Activated CD4-positive, alpha-beta memory T cell treated with anti-CD3 and anti-CD28 coated beads for 36 hours (primary cell): ENCODE results near the gene USP25. TPM values are rescaled to one million over a fixed set of nuclear protein-coding genes. Genes with fewer than 3 reads are reported as not detected.

Experiments
- CTCF ChIA-PET: fragments of 350-600 bp; sonication (Branson Sonifier 250); formaldehyde crosslinking; loops from one replicate; lab custom pipeline; 2021; ENCODE audit warnings: antibody characterized with exemption, inconsistent platforms; lab: Charles Lee
- POLR2A ChIA-PET: fragments of 350-600 bp; sonication (Branson Sonifier 250); formaldehyde crosslinking; loops from one replicate; lab custom pipeline; 2021; ENCODE audit warnings: antibody characterized with exemption; lab: Charles Lee
- DNase-seq: peaks from one replicate; pipeline ENCODE4 v3.0.0-alpha.2; 2020
- H3K27ac Mint-ChIP-seq: one replicate; pipeline ENCODE4 v1.8.0; 2021; ENCODE audit warnings: mixed read lengths
- H3K27me3 Mint-ChIP-seq: one replicate; pipeline ENCODE4 v1.8.0; 2021; ENCODE audit warnings: mixed read lengths
- H3K36me3 Mint-ChIP-seq: one replicate; pipeline ENCODE4 v1.8.0; 2021; ENCODE audit warnings: mixed read lengths
- H3K4me1 Mint-ChIP-seq: one replicate; pipeline ENCODE4 v1.8.0; 2021; ENCODE audit warnings: low read depth, mixed read lengths
- H3K4me3 Mint-ChIP-seq: one replicate; pipeline ENCODE4 v1.8.0; 2021; ENCODE audit warnings: mild to moderate bottlenecking, mixed read lengths
- H3K9me3 Mint-ChIP-seq: one replicate; pipeline ENCODE4 v1.8.0; 2021; ENCODE audit warnings: mixed read lengths
- intact Hi-C: fragments of 100-400 bp; cut with micrococcal nuclease; formaldehyde crosslinking; loops from one replicate; pipeline ENCODE4 v1.15.1; 2023
- total RNA-seq, 2 experiments: library from RNA; stranded (reverse); gene quantifications; one replicate each; pipeline ENCODE4 v1.2.3, GENCODE V29; 2021

The USP25 gene
- total RNA-seq, 2 experiments from 2014 or later = 31.2 to 31.7 TPM

DNA sequence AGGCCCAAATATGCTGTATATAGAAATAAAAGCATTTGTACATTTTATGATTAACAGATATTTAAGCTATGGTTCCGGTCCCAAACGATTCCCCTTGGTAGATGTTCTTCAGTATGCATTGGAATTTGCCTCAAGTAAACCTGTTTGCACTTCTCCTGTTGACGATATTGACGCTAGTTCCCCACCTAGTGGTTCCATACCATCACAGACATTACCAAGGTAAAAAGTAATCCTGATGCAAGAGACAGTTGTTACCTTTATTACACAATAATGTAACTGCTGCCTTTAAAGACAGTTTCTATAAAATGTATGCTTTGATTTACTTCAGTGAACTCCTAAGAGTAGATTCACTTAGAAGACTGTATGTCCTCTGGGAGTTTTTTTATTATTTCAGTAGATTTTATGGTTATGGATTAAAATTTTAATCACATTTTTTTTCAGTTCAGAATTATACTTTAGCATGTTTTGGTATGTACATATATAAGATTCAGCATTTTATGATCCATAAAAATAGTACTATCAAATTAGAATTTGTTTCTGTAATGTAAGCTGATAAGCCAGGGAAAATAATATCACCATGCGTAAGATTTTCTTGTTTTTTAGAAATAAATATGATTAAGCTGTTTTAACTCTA lies 96.5 kb downstream of the USP25 start:
- DNase-seq = no peak
- H3K4me1 Mint-ChIP-seq = peaks cover 22% of the 10 kb centered on the region
- ChIA-PET CTCF (interaction anchor here (0.8 to 1.4 kb wide), 3 partner anchors 63 to 306 kb away, joined by 3 to 5 read pairs (median 4); no protein-coding TSS in a partner anchor), POLR2A (no interaction called here)
- H3K36me3 Mint-ChIP-seq = peaks cover 15% of the 10 kb centered on the region
- no peaks in the 10 kb centered on the region for H3K27me3 Mint-ChIP-seq
- no peaks in the 10 kb centered on the region for H3K9me3 Mint-ChIP-seq
- H3K27ac Mint-ChIP-seq = no peak overlapping the region
- H3K4me3 Mint-ChIP-seq = no peak overlapping the region
- intact Hi-C loops = loop anchor here (1.0 to 10.0 kb wide), 3 partner anchors 231 to 761 kb away; partner anchors contain the start of gene NRIP1

DNA sequence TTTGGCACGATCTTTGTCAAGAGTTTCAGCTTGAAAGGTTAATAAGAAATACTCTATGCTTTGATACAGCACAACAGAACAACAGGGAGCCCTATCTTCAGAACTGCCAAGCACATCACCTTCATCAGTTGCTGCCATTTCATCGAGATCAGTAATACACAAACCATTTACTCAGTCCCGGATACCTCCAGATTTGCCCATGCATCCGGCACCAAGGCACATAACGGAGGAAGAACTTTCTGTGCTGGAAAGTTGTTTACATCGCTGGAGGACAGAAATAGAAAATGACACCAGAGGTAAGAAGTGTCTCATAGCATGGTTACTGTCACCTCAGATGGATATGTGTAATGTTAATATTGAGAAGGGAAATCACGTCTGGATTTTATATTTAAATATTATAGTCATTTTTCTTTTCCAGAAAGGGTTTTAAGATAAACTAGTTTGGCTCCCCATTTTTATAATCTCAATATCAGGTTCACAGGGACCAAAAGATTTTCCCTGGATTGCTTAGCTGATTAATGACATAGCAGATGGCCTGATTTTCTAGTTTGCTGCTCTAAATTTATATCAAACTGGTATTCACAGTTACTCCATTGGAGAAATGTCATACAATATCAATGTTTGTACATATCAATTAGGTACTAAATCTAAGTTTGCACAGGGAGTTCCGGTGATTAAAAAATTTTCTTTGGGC lies 97.3 kb downstream of the USP25 start:
- Mint-ChIP-seq H3K27me3 (no peaks in the 10 kb centered on the region), H3K4me3 (no peak overlapping the region), H3K36me3 (peaks cover 14% of the 10 kb centered on the region), H3K9me3 (no peaks in the 10 kb centered on the region), H3K27ac (no peak overlapping the region), H3K4me1 (peaks cover 18% of the 10 kb centered on the region)
- intact Hi-C loops = loop anchor here (1.0 to 10.0 kb wide), 3 partner anchors 232 to 762 kb away; partner anchors contain the start of gene NRIP1
- DNase-seq = no peak
- ChIA-PET POLR2A (no interaction called here), CTCF (interaction anchor here (0.8 to 1.4 kb wide), 3 partner anchors 64 to 306 kb away, joined by 3 to 5 read pairs (median 4); no protein-coding TSS in a partner anchor)

DNA sequence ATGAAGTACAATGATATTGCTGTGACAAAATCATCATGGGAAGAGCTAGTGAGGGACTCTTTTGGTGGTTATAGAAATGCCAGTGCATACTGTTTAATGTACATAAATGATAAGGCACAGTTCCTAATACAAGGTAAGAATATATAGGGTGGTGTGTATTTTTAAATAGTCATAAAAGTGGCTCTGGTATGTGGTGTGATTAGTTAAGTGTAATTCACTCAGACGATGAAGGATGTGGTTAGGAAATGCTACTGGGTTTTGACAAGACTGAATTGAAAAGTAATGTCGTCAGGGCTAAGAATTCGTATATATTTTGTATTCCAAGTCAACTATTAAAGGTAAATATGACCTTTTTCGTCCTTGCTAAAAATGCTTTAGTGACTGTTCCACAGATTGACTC lies 101.7 kb downstream of the USP25 start:
- POLR2A ChIA-PET = no interaction called here
- no peaks in the 10 kb centered on the region for H3K9me3 Mint-ChIP-seq
- H3K27ac Mint-ChIP-seq = no peak overlapping the region
- H3K27me3 Mint-ChIP-seq = no peaks in the 10 kb centered on the region
- H3K4me3 Mint-ChIP-seq = no peak overlapping the region
- peaks cover 12% of the 10 kb centered on the region for H3K36me3 Mint-ChIP-seq
- DNase-seq = no peak
- CTCF ChIA-PET = no interaction called here
- intact Hi-C loops = no loop called here
- H3K4me1 Mint-ChIP-seq = no peaks in the 10 kb centered on the region

DNA sequence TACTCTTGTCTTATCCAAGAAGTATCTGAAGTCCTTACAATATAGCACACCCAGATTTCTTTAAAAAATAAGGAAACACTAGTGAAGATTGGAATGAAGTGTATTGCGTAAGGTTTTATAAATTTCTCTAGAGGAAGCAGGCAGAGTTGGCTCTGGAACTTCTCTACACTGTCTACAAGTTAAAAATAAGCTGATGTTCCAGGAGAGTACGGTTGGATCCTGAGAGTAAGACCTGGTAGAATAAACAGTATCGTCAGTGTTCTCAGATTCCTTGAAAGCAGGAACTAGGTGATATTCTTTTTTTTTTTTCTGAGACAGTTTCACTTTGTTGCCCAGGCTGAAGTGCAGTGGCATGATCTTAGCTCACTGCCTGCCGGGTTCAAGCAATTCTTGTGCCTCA lies 107.9 kb downstream of the USP25 start:
- H3K27me3 Mint-ChIP-seq = no peaks in the 10 kb centered on the region
- ChIA-PET POLR2A (no interaction called here), CTCF (no interaction called here)
- H3K4me1 Mint-ChIP-seq = no peaks in the 10 kb centered on the region
- intact Hi-C loops = no loop called here
- DNase-seq = no peak
- H3K4me3 Mint-ChIP-seq = no peak overlapping the region
- no peaks in the 10 kb centered on the region for H3K36me3 Mint-ChIP-seq
- H3K9me3 Mint-ChIP-seq = no peaks in the 10 kb centered on the region
- H3K27ac Mint-ChIP-seq = no peak overlapping the region

DNA sequence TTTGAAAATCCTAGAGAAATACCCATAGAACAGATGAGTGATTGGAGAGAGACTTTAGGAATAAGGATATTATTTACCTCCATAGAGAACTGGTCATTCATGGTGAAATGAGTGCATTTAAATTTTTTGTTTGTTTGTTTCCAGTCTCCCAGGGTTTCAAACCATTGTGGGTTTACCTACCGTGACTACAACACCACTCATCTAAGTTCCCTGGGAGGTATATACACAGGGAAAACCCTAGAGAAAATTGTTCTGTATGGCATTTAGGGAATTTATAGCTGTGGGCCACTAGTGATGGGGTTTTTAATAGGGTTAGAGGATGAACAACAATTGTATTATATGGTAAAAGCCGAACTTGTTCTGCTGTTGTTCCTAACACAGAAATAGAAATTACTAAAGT lies 109.2 kb downstream of the USP25 start:
- H3K27me3 Mint-ChIP-seq = no peaks in the 10 kb centered on the region
- no peak overlapping the region for H3K4me3 Mint-ChIP-seq
- H3K27ac Mint-ChIP-seq = no peak overlapping the region
- H3K9me3 Mint-ChIP-seq = no peaks in the 10 kb centered on the region
- intact Hi-C loops = no loop called here
- peaks cover 2% of the 10 kb centered on the region for H3K36me3 Mint-ChIP-seq
- no peaks in the 10 kb centered on the region for H3K4me1 Mint-ChIP-seq
- ChIA-PET CTCF (no interaction called here), POLR2A (no interaction called here)
- no peak for DNase-seq

GRCh38 chr21:15839601-15840000 lies 109.8 kb downstream of the USP25 start:
- no peak overlapping the region for H3K27ac Mint-ChIP-seq
- H3K9me3 Mint-ChIP-seq = no peaks in the 10 kb centered on the region

GRCh38 chr21:15840406-15840805 lies 110.6 kb downstream of the USP25 start:
- H3K9me3 Mint-ChIP-seq = no peaks in the 10 kb centered on the region
- CTCF ChIA-PET = no interaction called here
- no peak overlapping the region for H3K27ac Mint-ChIP-seq
- H3K36me3 Mint-ChIP-seq = peaks cover 2% of the 10 kb centered on the region
- POLR2A ChIA-PET = no interaction called here
- H3K4me3 Mint-ChIP-seq = no peak overlapping the region
- H3K27me3 Mint-ChIP-seq = no peaks in the 10 kb centered on the region
- intact Hi-C loops = no loop called here
- no peaks in the 10 kb centered on the region for H3K4me1 Mint-ChIP-seq
- no peak for DNase-seq

More at GRCh38 chr21:15839601-15840000, 109.8 kb downstream of the USP25 start:
- no peak for DNase-seq
- H3K4me1 Mint-ChIP-seq = no peaks in the 10 kb centered on the region
- POLR2A ChIA-PET = no interaction called here
- intact Hi-C loops = no loop called here
- CTCF ChIA-PET = no interaction called here
- H3K4me3 Mint-ChIP-seq = no peak overlapping the region
- no peaks in the 10 kb centered on the region for H3K27me3 Mint-ChIP-seq
- H3K36me3 Mint-ChIP-seq = peaks cover 2% of the 10 kb centered on the region

DNA sequence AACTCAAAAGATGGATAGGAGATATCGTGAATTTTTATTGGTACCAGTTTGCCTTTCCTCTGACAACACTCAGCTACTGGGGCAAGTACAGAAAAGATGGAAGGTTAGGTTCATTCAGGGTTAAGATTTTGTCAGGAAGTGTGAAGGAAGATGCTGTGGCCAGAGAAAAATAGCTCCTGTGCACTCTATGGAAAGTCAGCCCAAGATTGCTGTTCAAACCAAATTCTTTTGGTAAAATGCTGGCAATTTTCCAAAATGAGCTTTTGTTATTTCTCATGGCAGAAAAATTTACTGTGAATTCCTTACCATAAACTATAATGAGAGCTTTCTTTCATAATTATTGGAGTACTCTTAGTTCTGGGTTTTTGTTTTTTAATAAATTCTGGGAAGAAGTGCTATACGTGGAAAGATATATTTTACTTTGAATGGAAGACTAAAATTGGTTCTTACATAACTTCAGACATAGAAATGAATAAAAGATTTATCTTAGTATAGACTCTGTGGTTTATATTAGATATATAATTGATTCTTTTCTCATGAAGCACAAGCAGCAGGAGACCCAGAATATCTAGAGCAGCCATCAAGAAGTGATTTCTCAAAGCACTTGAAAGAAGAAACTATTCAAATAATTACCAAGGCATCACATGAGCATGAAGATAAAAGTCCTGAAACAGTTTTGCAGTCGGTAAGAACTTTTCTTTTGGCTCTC lies 112.2 kb downstream of the USP25 start:
- CTCF ChIA-PET = no interaction called here
- POLR2A ChIA-PET = no interaction called here

DNA sequence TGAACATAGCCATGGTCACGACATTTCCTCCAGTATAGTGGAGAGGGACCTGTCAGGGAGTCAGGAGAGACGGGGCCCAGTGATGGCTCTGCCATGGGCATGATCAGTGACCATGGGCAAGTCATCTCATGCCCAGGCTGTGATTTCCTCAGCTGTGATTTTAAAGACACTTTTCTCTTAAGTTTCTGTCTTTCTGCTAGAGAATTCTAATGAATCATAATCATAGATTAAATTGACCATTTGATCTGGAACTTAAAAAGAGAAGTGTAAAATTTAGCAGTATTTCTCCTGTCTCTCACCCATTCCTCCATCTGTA lies 112.7 kb downstream of the USP25 start:
- no peaks in the 10 kb centered on the region for H3K27me3 Mint-ChIP-seq
- no peak overlapping the region for H3K4me3 Mint-ChIP-seq
- POLR2A ChIA-PET = no interaction called here
- H3K27ac Mint-ChIP-seq = no peak overlapping the region
- H3K9me3 Mint-ChIP-seq = no peaks in the 10 kb centered on the region
- intact Hi-C loops = no loop called here
- no peak for DNase-seq
- CTCF ChIA-PET = no interaction called here
- H3K4me1 Mint-ChIP-seq = no peaks in the 10 kb centered on the region
- H3K36me3 Mint-ChIP-seq = peaks cover 3% of the 10 kb centered on the region

More for the DNA sequence above, 112.2 kb downstream of the USP25 start:
- no peak for DNase-seq
- Mint-ChIP-seq H3K27me3 (no peaks in the 10 kb centered on the region), H3K9me3 (no peaks in the 10 kb centered on the region), H3K4me1 (no peaks in the 10 kb centered on the region), H3K4me3 (no peak overlapping the region), H3K36me3 (peaks cover 3% of the 10 kb centered on the region), H3K27ac (no peak overlapping the region)
- intact Hi-C loops = no loop called here

GRCh38 chr21:15843766-15844165 lies 114.0 kb downstream of the USP25 start:
- Mint-ChIP-seq H3K4me1 (no peaks in the 10 kb centered on the region), H3K4me3 (no peak overlapping the region), H3K27ac (no peak overlapping the region), H3K36me3 (peaks cover 3% of the 10 kb centered on the region), H3K27me3 (no peaks in the 10 kb centered on the region), H3K9me3 (no peaks in the 10 kb centered on the region)
- POLR2A ChIA-PET = no interaction called here
- intact Hi-C loops = no loop called here
- CTCF ChIA-PET = no interaction called here
- no peak for DNase-seq

DNA sequence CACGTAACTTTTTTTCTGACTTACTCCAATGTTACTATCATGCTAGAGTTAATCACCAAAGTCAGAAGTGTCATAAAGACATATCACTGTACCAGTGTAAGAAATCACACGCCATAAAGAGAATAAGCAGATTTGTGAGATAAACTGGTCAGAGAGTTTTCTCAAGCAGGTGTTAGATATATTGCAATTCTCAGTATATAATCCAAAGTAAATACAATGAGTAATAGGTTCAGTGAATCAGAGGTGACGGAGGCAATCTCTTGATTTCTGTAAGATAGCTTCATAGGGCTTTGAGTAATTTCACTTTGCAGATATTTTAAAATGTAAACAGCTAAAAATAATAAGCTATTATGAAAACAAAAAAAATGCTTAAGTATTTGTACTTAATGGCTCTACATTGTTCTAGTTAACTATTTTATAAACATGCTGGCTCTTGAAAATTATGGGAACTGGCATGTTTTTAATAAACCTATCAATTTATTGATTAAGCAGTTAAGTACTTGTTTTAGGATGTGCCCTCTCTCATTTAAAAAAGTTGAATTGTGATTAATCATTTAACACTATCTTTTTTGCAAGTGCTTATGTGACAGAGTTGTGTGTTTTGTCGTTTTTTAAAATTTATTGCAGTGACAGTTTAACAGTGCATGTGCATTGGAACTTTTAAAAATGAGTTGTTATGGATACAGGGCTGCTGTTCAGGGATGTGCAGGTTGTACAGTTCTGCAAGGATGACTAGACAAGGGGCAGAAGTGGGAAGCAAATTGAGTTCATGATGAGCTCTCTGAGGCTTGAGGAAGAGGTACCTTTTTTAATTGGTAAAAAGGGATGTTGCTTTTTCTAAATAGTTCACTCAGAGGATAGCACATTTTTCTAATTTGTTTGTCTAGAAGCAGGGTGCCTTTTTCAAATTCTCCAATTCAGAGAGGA lies 119.1 kb downstream of the USP25 start:
- CTCF ChIA-PET = no interaction called here

GRCh38 chr21:15849927-15850326 lies 120.1 kb downstream of the USP25 start:
- intact Hi-C loops = no loop called here
- ChIA-PET CTCF (no interaction called here), POLR2A (no interaction called here)
- no peak for DNase-seq
- Mint-ChIP-seq H3K4me1 (no peaks in the 10 kb centered on the region), H3K4me3 (no peak overlapping the region), H3K9me3 (no peaks in the 10 kb centered on the region), H3K27ac (no peak overlapping the region), H3K27me3 (no peaks in the 10 kb centered on the region), H3K36me3 (peaks cover 12% of the 10 kb centered on the region)

More for the DNA sequence above, 119.1 kb downstream of the USP25 start:
- no peak overlapping the region for H3K27ac Mint-ChIP-seq
- POLR2A ChIA-PET = no interaction called here
- no peaks in the 10 kb centered on the region for H3K9me3 Mint-ChIP-seq
- no peak for DNase-seq
- H3K27me3 Mint-ChIP-seq = no peaks in the 10 kb centered on the region
- H3K36me3 Mint-ChIP-seq = peaks cover 5% of the 10 kb centered on the region
- intact Hi-C loops = no loop called here
- no peaks in the 10 kb centered on the region for H3K4me1 Mint-ChIP-seq
- H3K4me3 Mint-ChIP-seq = no peak overlapping the region
